ENCODE measurements around the gene SLC35G2.

DNA sequence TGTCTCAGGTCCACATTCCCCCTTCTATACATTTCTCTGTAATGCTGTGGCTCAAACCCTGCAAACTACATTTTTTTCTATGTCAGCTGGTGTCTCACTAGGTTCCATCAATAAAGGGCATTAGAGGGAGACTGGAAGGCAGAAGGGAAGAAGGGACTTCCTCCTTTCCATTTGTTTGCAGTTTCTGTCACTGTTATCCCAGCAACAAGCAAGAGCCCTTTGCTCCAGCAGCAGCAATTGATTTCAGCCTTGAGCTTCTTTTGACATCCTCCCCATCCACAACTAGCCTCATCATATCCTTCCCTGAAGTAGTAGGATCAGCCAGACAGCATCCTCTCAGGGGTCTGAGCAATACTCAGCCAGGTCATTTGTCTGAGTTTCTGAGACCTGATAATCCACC, 37.7 kb downstream of the SLC35G2 start:
- TF ChIP-seq, protein P1, sequence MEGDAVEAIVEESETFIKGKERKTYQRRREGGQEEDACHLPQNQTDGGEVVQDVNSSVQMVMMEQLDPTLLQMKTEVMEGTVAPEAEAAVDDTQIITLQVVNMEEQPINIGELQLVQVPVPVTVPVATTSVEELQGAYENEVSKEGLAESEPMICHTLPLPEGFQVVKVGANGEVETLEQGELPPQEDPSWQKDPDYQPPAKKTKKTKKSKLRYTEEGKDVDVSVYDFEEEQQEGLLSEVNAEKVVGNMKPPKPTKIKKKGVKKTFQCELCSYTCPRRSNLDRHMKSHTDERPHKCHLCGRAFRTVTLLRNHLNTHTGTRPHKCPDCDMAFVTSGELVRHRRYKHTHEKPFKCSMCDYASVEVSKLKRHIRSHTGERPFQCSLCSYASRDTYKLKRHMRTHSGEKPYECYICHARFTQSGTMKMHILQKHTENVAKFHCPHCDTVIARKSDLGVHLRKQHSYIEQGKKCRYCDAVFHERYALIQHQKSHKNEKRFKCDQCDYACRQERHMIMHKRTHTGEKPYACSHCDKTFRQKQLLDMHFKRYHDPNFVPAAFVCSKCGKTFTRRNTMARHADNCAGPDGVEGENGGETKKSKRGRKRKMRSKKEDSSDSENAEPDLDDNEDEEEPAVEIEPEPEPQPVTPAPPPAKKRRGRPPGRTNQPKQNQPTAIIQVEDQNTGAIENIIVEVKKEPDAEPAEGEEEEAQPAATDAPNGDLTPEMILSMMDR (IDR thresholded peaks at IDR 0.05; ENCODE audit: insufficient read depth, low read length, poor library complexity, severe bottlenecking), result no peak
- no peak for TF ChIP-seq EZH2phosphoT487 (conservative IDR thresholded peaks at IDR 0.05; ENCODE audit: low read length)

All from SU-DHL-6 (cell line).